NCI-H2227 (cell line): ENCODE measurements around the gene BCL7A.

Source experiments
- DNase-seq: peaks from one replicate; lab custom pipeline; 2025; ENCODE audit not compliant: unreplicated experiment; lab: John Stamatoyannopoulos, UW

Gene BCL7A

DNA sequence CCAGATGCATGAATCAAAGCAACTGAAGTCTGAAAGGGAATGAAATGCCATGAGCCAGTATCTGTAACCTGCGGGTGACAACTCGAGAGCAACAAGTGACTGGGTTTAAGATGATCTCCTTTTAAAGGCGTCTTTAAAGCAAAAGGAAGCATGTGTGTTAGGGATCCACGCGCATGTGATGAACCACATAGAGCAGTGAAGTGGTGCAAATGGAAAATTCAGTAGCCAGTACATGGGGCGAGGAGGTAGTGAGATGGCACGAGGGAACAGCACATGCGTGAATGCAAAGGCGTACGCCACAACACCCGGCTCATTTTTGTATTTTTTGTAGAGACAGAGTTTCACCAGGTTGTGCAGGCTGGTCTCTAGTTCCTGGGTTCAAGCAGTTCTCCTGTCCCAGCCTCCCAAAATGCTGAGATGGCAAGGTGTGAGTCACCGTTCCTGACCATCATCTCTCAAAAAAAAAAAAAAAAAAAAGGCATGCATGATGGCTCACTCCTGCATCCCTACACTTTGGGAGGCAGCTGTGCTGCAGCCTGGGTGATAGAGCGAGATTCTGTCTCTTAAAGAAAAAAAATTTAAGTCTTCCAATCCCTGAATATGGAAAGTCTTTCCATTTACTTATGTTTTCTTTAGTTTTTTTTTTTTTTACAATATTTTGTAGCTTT, 24.6 kb upstream of the BCL7A start:
- no peak for DNase-seq

GRCh38 chr12:122001466-122002209, 20.0 kb upstream of the BCL7A start:
- DNase-seq = no peak

DNA sequence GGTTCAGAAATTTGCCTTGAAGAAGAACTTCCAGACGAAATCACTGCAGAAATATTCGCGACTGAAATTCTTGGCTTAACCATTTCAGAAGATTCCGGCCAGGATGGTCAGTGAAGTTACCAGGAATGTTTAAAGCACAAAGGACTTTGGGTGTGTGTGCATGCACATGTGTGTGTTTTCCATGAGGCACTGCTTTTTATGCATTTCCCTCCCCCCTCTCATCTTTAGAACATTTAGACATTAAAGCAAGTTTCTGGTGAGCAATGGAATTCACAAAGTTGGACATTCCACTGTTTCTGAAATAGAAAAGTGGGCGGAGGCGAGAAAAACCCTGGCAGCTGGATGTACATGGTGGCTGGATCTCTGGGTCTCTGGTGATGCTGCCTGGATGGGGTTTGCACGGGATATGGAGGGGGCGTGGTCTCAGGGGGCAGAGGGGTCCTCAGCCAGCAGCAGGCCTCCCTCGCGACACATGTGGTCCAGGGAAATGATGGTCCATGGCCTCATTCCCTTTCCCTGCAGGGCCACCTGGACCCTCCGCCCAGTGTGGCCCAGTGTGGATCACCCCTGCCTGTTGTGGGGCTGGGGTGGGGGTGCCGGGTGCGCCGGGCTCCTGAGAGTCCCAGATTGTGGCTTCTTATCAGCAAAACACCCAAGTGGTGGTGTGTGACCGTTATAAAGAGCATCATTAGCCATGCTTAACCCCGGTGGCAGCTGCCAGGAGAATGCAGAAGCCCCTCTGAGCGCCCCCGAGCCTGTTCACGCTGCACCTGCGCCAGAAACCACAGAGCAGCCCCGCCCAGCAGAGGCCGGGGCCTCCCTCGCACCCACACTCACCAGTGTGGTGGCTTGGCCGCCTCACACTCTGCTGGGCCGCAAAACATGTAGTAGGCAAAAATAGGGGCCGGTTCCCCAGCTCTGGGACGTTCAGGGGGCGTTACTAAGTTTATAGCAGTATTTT, 17.8 kb upstream of the BCL7A start:
- DNase-seq = no peak

DNA sequence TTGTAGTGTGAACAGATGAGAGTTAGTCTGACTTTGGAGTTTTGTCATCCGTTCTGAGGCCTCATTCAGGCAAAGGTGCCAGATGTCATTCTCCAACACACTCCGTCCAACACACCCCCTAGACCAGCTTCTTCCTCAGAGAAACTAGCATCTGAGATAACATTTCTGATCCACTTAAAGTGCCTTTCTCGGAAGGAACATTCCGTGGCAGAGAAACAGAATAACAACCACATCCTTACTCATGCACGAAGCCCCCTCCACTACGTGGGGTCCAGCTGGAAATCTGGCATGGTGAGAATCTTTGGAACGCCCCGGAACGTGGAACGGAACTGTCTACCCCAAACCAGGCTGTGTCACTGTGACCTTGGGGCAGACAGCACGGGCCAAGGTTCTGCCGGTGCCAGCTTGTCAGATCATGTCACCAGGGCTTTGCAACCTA, 17.0 kb upstream of the BCL7A start:
- no peak for DNase-seq

- DNase-seq = no peak
Measured at GRCh38 chr12:122005252-122005776, 16.4 kb upstream of the BCL7A start.

GRCh38 chr12:122006186-122006926, 15.3 kb upstream of the BCL7A start:
- DNase-seq = no peak

DNA sequence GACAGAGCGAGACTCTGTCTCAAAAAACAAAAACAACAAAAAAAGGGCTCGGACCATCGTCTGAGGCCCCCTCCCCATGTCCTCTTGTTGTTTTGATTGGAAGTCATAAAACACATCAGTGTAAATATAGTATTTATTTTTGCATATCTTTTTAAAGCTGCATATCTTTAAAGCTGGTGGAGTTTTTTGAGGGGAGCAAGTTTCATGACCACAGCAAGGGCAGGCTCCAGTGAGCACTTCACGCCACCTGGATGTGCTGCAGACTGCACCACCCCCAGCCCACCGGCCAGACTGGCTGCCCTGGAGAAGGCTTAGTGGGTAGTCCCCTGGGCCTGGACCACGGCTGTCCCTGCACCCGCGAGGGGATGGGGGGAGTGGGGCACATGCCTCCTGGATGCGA, 11.9 kb upstream of the BCL7A start:
- no peak for DNase-seq

DNA sequence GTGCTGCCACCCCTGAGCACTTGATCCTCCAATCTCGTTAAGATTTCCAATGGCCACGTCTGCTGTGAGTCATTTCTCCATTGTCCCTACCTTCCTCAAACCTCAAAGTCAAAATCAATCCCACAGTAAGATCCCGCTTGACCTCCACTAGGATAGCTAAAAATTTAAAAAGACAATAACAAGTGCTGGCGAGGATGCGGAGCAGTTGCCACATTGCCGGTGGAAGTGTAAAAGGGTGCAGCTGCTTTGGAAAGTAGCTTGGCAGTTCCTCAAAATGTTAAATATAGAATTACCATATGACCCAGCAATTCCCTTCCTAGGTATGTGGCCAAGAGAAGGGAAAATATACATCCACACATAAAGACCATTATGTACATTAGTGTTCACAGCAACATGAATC, 9.5 kb upstream of the BCL7A start:
- no peak for DNase-seq

DNA sequence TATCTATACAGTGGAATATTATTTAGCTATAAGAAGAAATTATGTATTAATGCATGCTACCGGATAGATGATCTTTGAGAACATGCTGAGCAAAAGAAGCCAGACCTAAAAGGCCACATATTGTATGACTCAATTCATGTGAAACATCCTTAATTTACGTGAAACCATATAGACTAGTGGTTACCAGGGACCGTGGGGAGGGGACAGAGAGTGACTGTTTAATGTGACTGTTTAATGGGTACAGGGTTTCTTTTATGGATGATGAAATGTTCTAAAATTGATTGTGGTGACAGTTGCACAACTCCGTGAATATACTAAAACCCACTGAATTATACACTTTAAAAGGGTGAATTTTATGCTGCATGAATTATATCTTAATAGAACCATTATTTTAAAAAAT, 8.5 kb upstream of the BCL7A start:
- DNase-seq = no peak

DNA sequence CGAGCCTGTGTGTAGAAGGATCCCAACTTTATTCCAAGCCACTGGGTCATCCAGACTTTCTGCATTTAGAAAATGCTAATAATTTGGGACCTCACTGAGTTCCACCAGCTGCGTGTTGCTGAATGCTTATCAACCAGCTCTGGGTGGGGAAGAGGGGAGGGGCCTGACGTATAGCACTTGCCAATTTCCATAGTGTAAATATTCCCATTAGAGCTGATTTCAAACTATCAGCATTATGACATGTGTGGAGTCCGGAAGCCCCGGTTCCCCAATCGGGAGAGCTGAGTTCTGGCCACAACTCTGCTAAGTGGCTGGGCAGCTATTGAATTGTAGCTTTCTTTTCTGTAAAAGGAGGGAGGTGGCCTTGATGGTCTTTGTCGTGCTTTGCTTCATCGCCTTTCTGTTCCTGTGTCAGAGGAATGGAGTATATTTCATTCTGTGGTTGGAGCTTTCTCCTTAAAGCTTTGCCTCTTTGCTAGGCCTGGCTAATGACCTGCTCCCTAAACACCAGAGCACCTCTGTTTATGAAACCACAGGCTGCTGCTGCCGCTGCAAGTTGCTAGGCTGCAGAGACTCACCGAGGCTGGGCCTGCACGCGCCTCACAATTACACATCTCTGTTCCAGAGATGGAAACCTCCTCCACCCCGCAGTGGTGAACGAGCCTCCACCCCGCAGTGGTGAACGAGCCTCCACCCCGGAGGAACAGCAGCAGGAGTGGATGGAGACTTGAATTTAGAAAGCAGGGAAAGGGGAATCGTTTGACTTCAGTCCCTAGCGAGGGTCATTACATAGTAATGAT, 7.7 kb upstream of the BCL7A start:
- no peak for DNase-seq

DNA sequence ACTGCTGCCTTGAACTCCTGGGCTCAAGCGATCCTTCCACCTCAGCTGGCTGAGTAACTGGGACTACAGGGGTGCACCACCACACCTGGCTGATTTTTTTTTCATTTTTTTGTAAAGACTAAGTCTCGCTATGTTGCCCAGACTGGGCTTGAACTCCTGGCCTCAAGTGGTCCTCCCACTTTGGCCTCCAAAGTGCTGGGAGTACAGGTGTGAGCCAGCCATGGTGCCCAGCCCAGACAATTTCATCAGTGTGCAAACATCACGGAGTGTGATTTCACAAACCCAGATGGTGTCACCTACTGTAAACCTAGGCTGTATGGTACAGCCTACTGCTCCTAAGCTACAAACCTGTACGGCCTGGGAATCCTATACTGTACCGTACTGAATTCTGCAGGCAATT, 6.9 kb upstream of the BCL7A start:
- DNase-seq = no peak

- DNase-seq = no peak
Measured at GRCh38 chr12:122018457-122018856, 3.2 kb upstream of the BCL7A start.

GRCh38 chr12:122018937-122019336, 2.7 kb upstream of the BCL7A start:
- DNase-seq = no peak

DNA sequence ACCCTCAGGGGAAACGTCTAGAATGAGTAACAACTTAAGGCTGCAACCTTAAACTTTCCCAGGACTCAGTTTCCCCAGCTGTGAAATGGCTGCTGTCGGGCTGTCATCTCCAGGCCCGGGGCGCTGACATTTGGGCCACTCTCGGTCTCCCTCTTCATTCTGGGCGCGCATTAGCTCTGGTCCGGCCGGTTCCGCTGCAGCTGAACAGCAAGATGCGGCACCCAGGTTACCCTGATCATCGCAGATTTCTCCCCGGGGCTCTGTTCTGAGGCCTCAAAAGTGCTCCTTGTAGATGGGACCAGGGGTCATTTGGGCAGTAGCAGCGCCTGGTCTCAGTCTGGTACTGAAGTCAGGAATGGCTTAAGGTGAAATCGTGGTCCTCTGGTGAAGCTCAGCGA, 890 bp upstream of the BCL7A start:
- DNase-seq = no peak

DNA sequence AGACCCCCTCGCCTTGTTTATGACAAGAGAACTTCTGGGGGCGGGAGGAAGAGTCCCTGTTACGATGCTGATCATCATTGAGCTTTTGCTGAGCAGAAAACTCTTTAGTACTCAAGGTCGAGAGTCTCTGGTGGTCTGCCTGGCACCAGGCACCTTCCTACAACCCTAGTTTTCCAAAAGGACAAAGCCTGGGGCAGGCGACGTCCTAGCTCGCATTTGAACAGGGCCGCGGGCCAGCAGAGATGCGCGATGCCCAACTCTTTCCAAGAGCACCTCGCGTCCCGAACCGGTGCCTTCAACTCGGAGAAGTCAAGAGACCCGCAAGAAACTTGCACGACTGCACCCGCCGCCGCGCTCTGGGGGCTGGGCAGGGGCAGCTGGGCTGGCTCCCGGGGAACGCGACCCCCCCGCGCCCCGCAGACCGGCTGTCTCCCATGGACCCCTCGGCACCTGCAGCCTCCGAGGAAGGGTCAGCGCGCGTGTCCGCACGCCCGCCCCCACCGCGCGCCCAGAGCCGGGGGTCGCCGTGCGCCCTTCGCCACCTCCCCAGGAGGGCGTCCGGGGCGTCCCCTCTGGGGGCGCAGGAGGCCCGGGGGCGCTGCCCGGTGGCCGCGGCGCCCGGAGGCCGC, 377 bp upstream of the BCL7A start:
- peak; percentile 44 for DNase-seq

GRCh38 chr12:122022393-122023338, 982 bp downstream of the BCL7A start:
- peak; percentile 70 for DNase-seq

DNA sequence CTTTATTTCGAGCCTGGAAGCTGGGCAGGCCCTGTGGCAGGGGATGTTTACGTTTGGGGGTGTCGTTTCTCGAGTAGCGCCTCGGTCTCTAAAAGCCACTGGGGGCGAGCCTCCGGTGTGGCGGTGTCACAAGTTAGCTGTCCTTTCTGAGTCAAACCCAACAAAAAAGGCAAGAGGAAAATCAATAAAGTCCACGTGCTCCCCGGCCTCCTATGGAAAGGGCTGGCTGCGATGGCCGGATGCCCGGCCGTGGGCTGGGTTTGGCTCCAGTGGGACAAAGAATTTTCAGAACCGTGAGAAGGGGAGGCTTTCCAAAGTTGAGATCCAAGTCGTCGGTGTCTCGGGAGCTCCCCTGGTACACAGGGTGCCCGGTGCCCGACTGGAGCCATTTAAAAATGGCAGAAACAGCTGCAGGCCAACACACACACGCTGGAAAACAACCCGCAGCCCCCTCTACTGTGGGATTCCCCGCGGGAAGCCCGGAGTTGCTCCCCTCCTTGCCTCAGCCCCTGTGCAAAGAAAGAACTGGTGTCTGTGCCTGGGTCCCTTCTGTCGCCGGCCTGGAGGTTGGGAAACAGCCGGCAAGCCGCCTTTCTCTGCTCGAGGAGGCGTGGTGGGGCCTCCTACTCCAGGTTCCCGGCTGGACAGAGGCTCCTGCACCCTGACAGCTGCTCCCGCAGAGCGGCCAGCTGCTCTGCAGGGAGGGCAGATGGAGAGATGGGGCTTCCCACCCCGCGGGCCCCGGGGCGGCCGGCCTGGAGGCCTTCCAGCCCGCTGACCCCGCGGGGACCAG, 1.9 kb downstream of the BCL7A start:
- DNase-seq = peak; percentile 69
